ENCODE results near the gene LCE1E.

Gene LCE1E

GRCh38 chr1:152786077-152786476, at the start of gene LCE1E:
Gene LCE1E, plus strand, starts transcription at chr1:152786257. Its CDS starts 1,043 bp downstream, at chr1:152787300.
- no peak for DNase-seq

GRCh38 chr1:152737997-152738396, 48.1 kb upstream of the LCE1E start:
- DNase-seq: no peak

- DNase-seq: no peak
Observed at GRCh38 chr1:152739841-152740240, 46.2 kb upstream of the LCE1E start.

GRCh38 chr1:152741656-152742055, 44.4 kb upstream of the LCE1E start:
- no peak for DNase-seq

DNA sequence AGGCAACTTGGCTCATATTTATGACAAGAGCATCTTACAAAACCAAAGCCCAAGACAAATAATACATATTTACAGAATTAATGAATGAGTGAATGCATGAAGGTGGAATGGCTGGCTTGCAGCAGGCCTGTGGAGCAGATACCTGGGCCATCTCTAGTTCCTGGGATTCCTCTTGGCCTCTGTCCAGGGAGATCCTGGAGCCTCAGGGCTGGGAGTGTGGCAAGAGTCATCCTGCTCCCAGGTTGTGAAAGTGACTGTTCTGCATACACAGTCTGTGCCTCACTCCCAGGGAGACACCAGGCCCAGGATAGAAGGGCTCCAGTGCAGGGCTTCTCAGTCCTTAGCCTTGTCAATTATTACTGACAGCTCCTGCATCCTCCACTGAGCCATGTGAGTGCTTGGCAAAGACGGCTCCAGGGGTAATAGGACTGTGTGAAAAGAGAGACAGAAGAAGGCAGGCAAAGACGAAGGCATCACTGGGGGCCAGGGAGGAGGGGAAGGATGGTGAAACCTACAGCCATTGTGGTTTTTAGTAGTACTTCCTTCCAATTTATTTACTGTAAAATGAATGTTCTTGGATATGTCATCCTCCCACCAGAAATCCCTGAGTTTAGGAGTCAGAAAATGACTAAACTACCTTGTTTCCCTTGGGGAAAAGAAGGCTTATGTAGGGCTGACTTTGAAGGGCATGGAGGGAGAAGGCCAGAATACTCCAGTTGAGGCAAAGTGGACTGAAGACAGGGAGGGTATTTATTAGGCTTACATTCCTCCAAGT, 42.5 kb upstream of the LCE1E start:
- no peak for DNase-seq

- no peak for DNase-seq
Observed at GRCh38 chr1:152745289-152745704, 40.8 kb upstream of the LCE1E start.

DNA sequence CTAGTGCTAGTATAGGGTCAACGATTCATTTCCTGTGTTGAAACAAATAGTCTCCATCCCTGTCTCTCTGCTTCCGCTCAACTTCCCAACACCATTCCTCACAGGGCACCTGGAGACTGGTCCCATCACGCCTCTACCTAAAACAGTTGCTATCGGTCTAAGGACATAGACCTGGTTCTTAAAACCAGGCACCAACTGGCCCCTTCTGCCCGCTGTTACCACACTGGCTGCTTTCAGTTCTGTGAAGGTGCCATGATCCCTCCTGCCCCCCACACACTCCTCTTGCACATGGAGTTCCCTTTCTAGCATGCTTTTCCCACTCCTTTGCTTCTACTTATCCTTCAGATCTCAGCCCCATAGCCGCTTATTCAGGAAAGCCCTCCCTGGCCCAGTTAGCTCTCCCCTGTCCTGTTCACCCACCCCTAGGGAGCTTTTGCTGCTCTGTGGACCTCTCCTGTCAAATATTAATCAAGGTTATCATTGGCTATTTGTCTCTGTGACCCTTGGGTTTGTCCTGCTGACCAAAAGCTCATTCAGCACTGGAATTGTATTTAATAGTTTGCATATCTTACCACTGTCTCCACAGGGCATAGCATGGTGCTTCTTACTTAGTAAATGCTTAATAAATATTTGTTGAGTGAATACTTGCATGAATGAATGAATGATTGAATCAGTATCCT, 40.2 kb upstream of the LCE1E start:
- DNase-seq: no peak

GRCh38 chr1:152747831-152748230, 38.2 kb upstream of the LCE1E start:
- DNase-seq: no peak

DNA sequence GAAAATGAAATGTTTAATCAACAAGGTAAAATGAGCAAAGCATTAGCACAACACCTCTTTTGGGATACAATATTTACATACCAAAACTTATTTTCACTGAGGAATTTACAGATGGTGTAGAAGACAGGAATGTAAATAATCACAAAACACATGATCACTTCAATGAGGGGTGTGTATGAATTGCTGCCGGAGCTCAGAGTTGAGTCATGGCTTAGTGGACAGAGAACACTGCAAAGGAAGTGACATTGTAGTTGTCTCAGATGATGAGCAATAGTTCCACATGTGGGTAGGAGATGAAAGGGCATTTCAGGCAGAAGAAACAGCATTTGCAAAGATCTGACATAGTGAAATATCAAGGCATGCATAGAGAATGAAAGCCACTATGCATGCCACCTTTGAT, 33.8 kb upstream of the LCE1E start:
- DNase-seq: no peak

DNA sequence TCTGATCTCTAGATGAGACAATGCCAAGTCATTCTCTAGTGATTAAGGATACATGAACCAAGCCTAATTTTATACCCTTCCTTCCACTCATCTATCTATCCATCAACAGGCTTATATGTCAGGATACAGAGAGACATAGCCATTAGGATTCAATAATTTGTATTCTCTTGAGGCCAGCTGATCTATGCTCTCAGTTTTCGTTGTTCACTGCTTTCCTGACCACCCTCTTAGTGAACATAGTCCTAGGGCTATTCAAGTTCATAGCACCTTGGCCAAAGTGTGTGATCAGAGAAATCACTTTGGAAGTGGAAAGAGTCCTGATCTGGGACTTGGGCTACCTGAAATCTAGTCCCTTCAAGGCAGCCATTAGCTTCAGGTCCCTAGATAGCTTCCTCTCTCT, 32.5 kb upstream of the LCE1E start:
- DNase-seq: no peak

DNA sequence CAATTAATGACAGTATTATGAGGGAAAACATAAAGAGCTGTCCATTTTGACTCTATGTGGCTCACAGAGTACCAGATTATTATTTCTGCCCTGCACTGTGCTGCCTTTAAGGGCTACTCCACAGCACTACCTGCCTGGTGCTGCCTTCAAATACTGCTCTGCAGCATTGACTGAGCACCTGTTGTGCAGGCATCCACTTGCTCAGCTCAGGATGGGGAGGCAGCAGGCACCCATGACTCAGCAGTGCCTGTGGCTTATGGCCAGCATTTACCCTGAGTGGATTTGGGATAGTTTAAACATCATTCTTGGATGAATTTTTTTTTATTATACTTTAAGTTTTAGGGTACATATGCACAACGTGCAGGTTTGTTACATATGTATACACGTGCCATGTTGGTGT, 29.2 kb upstream of the LCE1E start:
- DNase-seq: no peak

GRCh38 chr1:152757747-152758146, 28.3 kb upstream of the LCE1E start, which contains the start of gene KPRP:
Gene KPRP, plus strand, starts transcription at chr1:152758025. Its CDS starts 1,564 bp downstream, at chr1:152759589.
- DNase-seq: no peak

GRCh38 chr1:152758636-152759035, 27.4 kb upstream of the LCE1E start:
- no peak for DNase-seq

- no peak for DNase-seq
Observed at GRCh38 chr1:152759453-152760173, 26.4 kb upstream of the LCE1E start.

DNA sequence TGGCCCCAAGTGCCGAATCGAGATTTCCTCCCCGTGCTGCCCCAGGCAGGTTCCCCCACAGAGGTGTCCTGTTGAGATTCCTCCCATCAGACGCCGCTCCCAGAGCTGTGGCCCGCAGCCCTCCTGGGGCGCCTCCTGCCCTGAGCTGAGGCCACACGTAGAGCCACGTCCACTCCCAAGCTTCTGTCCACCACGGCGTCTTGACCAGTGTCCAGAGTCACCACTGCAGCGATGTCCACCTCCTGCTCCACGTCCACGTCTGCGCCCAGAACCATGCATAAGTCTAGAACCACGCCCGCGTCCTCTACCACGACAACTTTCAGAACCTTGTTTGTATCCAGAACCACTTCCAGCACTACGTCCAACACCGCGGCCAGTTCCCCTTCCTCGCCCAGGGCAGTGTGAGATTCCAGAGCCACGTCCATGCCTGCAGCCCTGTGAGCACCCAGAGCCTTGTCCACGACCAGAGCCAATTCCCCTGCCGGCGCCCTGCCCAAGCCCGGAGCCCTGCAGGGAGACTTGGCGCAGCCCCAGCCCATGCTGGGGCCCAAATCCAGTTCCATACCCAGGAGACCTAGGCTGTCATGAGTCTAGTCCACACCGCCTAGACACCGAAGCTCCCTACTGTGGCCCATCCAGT, 25.4 kb upstream of the LCE1E start:
- DNase-seq: no peak

GRCh38 chr1:152761609-152762213, 24.3 kb upstream of the LCE1E start:
- no peak for DNase-seq

GRCh38 chr1:152768847-152769533, 17.1 kb upstream of the LCE1E start:
- no peak for DNase-seq

GRCh38 chr1:152770411-152770810, 15.6 kb upstream of the LCE1E start:
- DNase-seq: no peak

DNA sequence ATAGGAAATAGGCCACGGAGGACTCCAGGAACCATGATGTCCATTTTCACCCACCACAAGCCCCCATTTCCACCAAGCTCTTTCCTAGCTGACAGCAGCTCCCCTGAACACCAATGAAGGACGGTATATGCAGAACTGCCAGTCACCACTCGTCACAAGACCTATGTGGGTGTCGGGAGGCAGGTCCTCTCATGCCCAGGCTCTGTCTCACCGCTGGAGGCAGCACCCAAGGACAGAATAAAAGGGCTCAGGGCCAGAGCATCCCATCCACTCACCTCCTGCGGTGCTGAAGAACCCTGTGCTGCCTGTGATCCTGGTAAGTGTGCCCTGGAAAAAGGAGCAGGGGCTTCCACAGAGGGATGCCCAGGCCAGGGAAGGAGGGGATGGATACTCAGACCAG, 11.2 kb upstream of the LCE1E start, which contains the start of gene LCE1F:
LCE1F (plus strand) TSS at position 266 of the 400 bp plus-strand sequence. CDS start 1,232 bp downstream, outside the sequence.
- no peak for DNase-seq

- no peak for DNase-seq
Observed at GRCh38 chr1:152776361-152776760, 9.7 kb upstream of the LCE1E start.

GRCh38 chr1:152777510-152778137, 8.4 kb upstream of the LCE1E start:
- DNase-seq: no peak

Measured in NCI-H1048 (cell line).